ENCODE data around the gene ZNF768. TPM values are rescaled to one million over a fixed set of nuclear protein-coding genes. Genes with fewer than 3 reads are reported as not detected.

Gene ZNF768
- total and polyA plus RNA-seq, 2 experiments from 2014 or later = 8.3 to 43.0 TPM

DNA sequence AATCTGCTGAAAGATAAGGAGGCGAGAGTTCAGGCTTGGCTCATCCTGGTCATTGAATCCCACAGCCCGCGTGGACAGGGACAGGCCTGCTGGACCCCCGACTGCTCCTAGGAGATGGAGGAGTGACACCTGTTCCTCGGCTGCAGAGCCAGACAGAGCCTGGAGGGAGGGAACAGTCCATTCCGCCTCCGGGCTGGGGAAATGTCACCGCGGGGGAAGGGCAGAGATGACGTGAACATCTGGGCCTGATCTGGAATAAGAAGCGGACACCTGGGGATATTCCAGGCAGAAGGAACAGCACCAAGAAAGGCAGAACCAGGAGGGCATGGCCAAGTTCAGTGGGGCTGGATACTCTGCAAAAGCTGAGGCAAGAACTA is 6.8 kb upstream of the ZNF768 start:
- Histone ChIP-seq H3K27ac (ENCODE audit: low read depth) (no peak overlapping the region), H3K4me2 (peak overlapping the region; percentile 82), H3K27me3 (ENCODE audit: insufficient read depth) (no peaks in the 10 kb centered on the region), H2AFZ (no peak overlapping the region), H3F3A (replicated peaks; ENCODE audit: low read depth) (peaks cover 24% of the 10 kb centered on the region), H3K4me1 (ENCODE audit: insufficient read depth) (peaks cover 18% of the 10 kb centered on the region), H3K79me2 (replicated peaks; ENCODE audit: insufficient read depth) (peaks cover 6% of the 10 kb centered on the region; the same call in 1 of the 2 replicates), H3K4me3 (peak overlapping the region; percentile 67; the same call in 1 of the 2 replicates), H3K36me3 (ENCODE audit: insufficient read depth) (no peaks in the 10 kb centered on the region), H4K20me1 (replicated peaks; ENCODE audit: insufficient read depth) (no peaks in the 10 kb centered on the region), H3K9me2 (ENCODE audit: insufficient read depth) (no peaks in the 10 kb centered on the region)
- ATAC-seq = no peak
- no peak for DNase-seq (ENCODE audit: low spot score)
- peak overlapping the region; percentile 86 for H3K27ac Mint-ChIP-seq
- peaks cover 29% of the 10 kb centered on the region for H3K36me3 Mint-ChIP-seq (ENCODE audit: low read depth)
- TF ChIP-seq STAT1 (IDR thresholded peaks at IDR 0.05; ENCODE audit: unreplicated experiment) (no peak), EZH2 (IDR thresholded peaks at IDR 0.05; ENCODE audit: low read depth, unreplicated experiment) (no peak), ZNF114 (CRISPR knock-in tag; IDR thresholded peaks at IDR 0.05) (no peak), NANOG (IDR thresholded peaks at IDR 0.05; ENCODE audit: borderline replicate concordance) (no peak), EZH2phosphoT487 (IDR thresholded peaks at IDR 0.05; ENCODE audit: unreplicated experiment) (no peak), ZNF331 (CRISPR knock-in tag; IDR thresholded peaks at IDR 0.05; ENCODE audit: low read depth) (no peak), JUNB (IDR thresholded peaks at IDR 0.05; ENCODE audit: unreplicated experiment) (no peak), CREB1 (CRISPR knock-in tag; IDR thresholded peaks at IDR 0.05; ENCODE audit: low read depth) (no peak), POLR2AphosphoS5 (IDR thresholded peaks at IDR 0.05; ENCODE audit: low read depth) (no peak)
- TF ChIP-seq, protein P1, sequence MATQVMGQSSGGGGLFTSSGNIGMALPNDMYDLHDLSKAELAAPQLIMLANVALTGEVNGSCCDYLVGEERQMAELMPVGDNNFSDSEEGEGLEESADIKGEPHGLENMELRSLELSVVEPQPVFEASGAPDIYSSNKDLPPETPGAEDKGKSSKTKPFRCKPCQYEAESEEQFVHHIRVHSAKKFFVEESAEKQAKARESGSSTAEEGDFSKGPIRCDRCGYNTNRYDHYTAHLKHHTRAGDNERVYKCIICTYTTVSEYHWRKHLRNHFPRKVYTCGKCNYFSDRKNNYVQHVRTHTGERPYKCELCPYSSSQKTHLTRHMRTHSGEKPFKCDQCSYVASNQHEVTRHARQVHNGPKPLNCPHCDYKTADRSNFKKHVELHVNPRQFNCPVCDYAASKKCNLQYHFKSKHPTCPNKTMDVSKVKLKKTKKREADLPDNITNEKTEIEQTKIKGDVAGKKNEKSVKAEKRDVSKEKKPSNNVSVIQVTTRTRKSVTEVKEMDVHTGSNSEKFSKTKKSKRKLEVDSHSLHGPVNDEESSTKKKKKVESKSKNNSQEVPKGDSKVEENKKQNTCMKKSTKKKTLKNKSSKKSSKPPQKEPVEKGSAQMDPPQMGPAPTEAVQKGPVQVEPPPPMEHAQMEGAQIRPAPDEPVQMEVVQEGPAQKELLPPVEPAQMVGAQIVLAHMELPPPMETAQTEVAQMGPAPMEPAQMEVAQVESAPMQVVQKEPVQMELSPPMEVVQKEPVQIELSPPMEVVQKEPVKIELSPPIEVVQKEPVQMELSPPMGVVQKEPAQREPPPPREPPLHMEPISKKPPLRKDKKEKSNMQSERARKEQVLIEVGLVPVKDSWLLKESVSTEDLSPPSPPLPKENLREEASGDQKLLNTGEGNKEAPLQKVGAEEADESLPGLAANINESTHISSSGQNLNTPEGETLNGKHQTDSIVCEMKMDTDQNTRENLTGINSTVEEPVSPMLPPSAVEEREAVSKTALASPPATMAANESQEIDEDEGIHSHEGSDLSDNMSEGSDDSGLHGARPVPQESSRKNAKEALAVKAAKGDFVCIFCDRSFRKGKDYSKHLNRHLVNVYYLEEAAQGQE (IDR thresholded peaks at IDR 0.05; ENCODE audit: unreplicated experiment) = no peak
- TF ChIP-seq, protein P2, sequence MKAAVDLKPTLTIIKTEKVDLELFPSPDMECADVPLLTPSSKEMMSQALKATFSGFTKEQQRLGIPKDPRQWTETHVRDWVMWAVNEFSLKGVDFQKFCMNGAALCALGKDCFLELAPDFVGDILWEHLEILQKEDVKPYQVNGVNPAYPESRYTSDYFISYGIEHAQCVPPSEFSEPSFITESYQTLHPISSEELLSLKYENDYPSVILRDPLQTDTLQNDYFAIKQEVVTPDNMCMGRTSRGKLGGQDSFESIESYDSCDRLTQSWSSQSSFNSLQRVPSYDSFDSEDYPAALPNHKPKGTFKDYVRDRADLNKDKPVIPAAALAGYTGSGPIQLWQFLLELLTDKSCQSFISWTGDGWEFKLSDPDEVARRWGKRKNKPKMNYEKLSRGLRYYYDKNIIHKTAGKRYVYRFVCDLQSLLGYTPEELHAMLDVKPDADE (IDR thresholded peaks at IDR 0.05) = no peak
- TF ChIP-seq, protein P3, sequence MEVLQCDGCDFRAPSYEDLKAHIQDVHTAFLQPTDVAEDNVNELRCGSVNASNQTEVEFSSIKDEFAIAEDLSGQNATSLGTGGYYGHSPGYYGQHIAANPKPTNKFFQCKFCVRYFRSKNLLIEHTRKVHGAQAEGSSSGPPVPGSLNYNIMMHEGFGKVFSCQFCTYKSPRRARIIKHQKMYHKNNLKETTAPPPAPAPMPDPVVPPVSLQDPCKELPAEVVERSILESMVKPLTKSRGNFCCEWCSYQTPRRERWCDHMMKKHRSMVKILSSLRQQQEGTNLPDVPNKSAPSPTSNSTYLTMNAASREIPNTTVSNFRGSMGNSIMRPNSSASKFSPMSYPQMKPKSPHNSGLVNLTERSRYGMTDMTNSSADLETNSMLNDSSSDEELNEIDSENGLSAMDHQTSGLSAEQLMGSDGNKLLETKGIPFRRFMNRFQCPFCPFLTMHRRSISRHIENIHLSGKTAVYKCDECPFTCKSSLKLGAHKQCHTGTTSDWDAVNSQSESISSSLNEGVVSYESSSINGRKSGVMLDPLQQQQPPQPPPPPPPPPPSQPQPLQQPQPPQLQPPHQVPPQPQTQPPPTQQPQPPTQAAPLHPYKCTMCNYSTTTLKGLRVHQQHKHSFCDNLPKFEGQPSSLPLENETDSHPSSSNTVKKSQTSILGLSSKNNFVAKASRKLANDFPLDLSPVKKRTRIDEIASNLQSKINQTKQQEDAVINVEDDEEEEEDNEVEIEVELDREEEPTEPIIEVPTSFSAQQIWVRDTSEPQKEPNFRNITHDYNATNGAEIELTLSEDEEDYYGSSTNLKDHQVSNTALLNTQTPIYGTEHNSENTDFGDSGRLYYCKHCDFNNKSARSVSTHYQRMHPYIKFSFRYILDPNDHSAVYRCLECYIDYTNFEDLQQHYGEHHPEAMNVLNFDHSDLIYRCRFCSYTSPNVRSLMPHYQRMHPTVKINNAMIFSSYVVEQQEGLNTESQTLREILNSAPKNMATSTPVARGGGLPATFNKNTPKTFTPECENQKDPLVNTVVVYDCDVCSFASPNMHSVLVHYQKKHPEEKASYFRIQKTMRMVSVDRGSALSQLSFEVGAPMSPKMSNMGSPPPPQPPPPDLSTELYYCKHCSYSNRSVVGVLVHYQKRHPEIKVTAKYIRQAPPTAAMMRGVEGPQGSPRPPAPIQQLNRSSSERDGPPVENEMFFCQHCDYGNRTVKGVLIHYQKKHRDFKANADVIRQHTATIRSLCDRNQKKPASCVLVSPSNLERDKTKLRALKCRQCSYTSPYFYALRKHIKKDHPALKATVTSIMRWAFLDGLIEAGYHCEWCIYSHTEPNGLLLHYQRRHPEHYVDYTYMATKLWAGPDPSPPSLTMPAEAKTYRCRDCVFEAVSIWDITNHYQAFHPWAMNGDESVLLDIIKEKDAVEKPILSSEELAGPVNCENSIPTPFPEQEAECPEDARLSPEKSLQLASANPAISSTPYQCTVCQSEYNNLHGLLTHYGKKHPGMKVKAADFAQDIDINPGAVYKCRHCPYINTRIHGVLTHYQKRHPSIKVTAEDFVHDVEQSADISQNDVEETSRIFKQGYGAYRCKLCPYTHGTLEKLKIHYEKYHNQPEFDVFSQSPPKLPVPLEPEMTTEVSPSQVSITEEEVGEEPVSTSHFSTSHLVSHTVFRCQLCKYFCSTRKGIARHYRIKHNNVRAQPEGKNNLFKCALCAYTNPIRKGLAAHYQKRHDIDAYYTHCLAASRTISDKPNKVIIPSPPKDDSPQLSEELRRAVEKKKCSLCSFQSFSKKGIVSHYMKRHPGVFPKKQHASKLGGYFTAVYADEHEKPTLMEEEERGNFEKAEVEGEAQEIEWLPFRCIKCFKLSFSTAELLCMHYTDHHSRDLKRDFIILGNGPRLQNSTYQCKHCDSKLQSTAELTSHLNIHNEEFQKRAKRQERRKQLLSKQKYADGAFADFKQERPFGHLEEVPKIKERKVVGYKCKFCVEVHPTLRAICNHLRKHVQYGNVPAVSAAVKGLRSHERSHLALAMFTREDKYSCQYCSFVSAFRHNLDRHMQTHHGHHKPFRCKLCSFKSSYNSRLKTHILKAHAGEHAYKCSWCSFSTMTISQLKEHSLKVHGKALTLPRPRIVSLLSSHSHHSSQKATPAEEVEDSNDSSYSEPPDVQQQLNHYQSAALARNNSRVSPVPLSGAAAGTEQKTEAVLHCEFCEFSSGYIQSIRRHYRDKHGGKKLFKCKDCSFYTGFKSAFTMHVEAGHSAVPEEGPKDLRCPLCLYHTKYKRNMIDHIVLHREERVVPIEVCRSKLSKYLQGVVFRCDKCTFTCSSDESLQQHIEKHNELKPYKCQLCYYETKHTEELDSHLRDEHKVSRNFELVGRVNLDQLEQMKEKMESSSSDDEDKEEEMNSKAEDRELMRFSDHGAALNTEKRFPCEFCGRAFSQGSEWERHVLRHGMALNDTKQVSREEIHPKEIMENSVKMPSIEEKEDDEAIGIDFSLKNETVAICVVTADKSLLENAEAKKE (CRISPR knock-in tag; IDR thresholded peaks at IDR 0.05) = no peak
- TF ChIP-seq, protein P4, sequence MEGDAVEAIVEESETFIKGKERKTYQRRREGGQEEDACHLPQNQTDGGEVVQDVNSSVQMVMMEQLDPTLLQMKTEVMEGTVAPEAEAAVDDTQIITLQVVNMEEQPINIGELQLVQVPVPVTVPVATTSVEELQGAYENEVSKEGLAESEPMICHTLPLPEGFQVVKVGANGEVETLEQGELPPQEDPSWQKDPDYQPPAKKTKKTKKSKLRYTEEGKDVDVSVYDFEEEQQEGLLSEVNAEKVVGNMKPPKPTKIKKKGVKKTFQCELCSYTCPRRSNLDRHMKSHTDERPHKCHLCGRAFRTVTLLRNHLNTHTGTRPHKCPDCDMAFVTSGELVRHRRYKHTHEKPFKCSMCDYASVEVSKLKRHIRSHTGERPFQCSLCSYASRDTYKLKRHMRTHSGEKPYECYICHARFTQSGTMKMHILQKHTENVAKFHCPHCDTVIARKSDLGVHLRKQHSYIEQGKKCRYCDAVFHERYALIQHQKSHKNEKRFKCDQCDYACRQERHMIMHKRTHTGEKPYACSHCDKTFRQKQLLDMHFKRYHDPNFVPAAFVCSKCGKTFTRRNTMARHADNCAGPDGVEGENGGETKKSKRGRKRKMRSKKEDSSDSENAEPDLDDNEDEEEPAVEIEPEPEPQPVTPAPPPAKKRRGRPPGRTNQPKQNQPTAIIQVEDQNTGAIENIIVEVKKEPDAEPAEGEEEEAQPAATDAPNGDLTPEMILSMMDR (conservative IDR thresholded peaks at IDR 0.05; ENCODE audit: low read depth in 2 of 2) = no peak
- peaks cover 28% of the 10 kb centered on the region for H3K4me1 Mint-ChIP-seq
- H3K4me3 Mint-ChIP-seq = peak overlapping the region; percentile 71
- H3K9me3 Mint-ChIP-seq = no peaks in the 10 kb centered on the region
- H3K27me3 Mint-ChIP-seq (ENCODE audit: insufficient read depth, low read depth, poor library complexity) = peaks cover 12% of the 10 kb centered on the region

All from GM23338 (cell line).